Osteocyte (in vitro differentiated cells): Measurements from ENCODE around the gene SNX4. TPM values are rescaled to one million over a fixed set of nuclear protein-coding genes. Genes with fewer than 3 reads are reported as not detected.

Experiments
- DNase-seq: peaks from one replicate; pipeline ENCODE4 v3.0.0; 2021; ENCODE audit warnings: mixed read lengths; ENCODE audit not compliant: unreplicated experiment; ENCODE audit errors: extremely low spot score
- H3K27ac Mint-ChIP-seq: one replicate; pipeline ENCODE4 v1.8.0; 2021; ENCODE audit warnings: mild to moderate bottlenecking, mixed read lengths; ENCODE audit not compliant: unreplicated experiment
- H3K27me3 Mint-ChIP-seq: one replicate; pipeline ENCODE4 v1.8.0; 2021; ENCODE audit warnings: mixed read lengths; ENCODE audit not compliant: unreplicated experiment
- H3K36me3 Mint-ChIP-seq: one replicate; pipeline ENCODE4 v1.8.0; 2021; ENCODE audit warnings: mixed read lengths; ENCODE audit not compliant: unreplicated experiment
- H3K4me1 Mint-ChIP-seq: one replicate; pipeline ENCODE4 v1.8.0; 2021; ENCODE audit warnings: mixed read lengths; ENCODE audit not compliant: unreplicated experiment
- H3K4me3 Mint-ChIP-seq: one replicate; pipeline ENCODE4 v1.8.0; 2021; ENCODE audit warnings: mild to moderate bottlenecking, moderate library complexity, mixed read lengths; ENCODE audit not compliant: unreplicated experiment
- H3K9me3 Mint-ChIP-seq: one replicate; pipeline ENCODE4 v1.8.0; 2021; ENCODE audit warnings: mixed read lengths; ENCODE audit not compliant: unreplicated experiment
- total RNA-seq: library from RNA; stranded (reverse); gene quantifications from 2 replicates; pipeline ENCODE4 v1.2.1, GENCODE V29; 2021
- TF ChIP-seq, protein P1 (sequence below): fragments of 200-600 bp; sonication (generic); IDR thresholded peaks from 2 replicates; pipeline ENCODE4 v1.5.0; 2021; ENCODE audit warnings: antibody characterized with exemption, mild to moderate bottlenecking, moderate library complexity

The SNX4 gene
- total RNA-seq, 1 donor from 2014 or later, result 54.4 TPM

GRCh38 chr3:125480656-125481374, 39.2 kb downstream of the SNX4 start:
- no peaks in the 10 kb centered on the region for H3K27me3 Mint-ChIP-seq
- H3K4me1 Mint-ChIP-seq, result peaks cover 5% of the 10 kb centered on the region

DNA sequence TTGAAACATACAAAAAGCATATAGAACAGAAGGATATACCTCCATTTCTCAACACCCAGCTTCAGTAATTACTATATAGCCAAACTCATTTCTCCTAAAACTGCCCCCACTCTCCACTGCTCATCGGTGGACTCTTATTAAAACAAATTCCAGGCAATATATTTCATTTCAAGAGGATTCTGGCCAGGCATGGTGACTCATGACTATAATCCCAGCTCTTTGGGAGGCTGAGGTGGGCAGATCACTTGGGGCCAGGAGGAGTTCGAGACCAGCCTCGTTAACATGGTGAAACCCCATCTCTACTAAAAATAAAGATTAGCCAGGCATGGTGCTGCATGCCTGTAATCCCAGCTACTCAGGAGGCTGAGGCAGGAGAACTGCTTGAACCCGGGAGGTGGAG, 40.9 kb downstream of the SNX4 start:
- H3K27ac Mint-ChIP-seq, result no peak overlapping the region
- DNase-seq, result no peak
- no peaks in the 10 kb centered on the region for H3K27me3 Mint-ChIP-seq
- H3K36me3 Mint-ChIP-seq, result peaks cover 33% of the 10 kb centered on the region
- no peaks in the 10 kb centered on the region for H3K9me3 Mint-ChIP-seq
- no peak overlapping the region for H3K4me3 Mint-ChIP-seq
- TF ChIP-seq, protein P1, sequence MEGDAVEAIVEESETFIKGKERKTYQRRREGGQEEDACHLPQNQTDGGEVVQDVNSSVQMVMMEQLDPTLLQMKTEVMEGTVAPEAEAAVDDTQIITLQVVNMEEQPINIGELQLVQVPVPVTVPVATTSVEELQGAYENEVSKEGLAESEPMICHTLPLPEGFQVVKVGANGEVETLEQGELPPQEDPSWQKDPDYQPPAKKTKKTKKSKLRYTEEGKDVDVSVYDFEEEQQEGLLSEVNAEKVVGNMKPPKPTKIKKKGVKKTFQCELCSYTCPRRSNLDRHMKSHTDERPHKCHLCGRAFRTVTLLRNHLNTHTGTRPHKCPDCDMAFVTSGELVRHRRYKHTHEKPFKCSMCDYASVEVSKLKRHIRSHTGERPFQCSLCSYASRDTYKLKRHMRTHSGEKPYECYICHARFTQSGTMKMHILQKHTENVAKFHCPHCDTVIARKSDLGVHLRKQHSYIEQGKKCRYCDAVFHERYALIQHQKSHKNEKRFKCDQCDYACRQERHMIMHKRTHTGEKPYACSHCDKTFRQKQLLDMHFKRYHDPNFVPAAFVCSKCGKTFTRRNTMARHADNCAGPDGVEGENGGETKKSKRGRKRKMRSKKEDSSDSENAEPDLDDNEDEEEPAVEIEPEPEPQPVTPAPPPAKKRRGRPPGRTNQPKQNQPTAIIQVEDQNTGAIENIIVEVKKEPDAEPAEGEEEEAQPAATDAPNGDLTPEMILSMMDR, result no peak
- peaks cover 5% of the 10 kb centered on the region for H3K4me1 Mint-ChIP-seq

More at GRCh38 chr3:125480656-125481374, 39.2 kb downstream of the SNX4 start:
- DNase-seq, result no peak
- Mint-ChIP-seq H3K9me3 (no peaks in the 10 kb centered on the region), H3K27ac (no peak overlapping the region), H3K4me3 (no peak overlapping the region), H3K36me3 (peaks cover 32% of the 10 kb centered on the region)
- TF ChIP-seq, protein P1, result no peak

DNA sequence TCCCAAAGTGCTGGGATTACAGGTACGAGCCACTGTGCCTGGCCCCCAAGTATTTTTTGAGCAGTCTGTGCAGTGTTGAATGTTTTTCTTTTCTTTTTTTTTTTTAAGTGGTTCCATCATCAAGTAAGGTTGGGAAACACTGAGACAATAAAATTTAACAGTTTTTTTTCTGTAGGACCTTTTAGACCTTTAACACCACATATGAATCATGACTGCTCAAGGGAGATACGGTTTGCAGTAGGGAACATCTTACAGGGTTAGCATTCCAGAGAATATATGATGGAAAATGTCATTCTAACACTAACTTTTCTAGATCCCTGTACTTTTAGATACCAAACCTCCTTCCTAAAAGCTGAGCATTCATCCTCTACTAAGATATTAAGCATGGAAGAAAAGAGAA, 41.7 kb downstream of the SNX4 start:
- Mint-ChIP-seq H3K27ac (no peak overlapping the region), H3K9me3 (no peaks in the 10 kb centered on the region), H3K4me1 (peaks cover 5% of the 10 kb centered on the region), H3K27me3 (no peaks in the 10 kb centered on the region), H3K36me3 (peaks cover 38% of the 10 kb centered on the region), H3K4me3 (no peak overlapping the region)
- no peak for DNase-seq
- TF ChIP-seq, protein P1, result no peak

- Mint-ChIP-seq H3K36me3 (peaks cover 41% of the 10 kb centered on the region), H3K27ac (no peak overlapping the region), H3K4me1 (peaks cover 5% of the 10 kb centered on the region), H3K4me3 (no peak overlapping the region), H3K27me3 (no peaks in the 10 kb centered on the region), H3K9me3 (no peaks in the 10 kb centered on the region)
- TF ChIP-seq, protein P1, result no peak
- no peak for DNase-seq
These were observed 42.3 kb downstream of the SNX4 start for GRCh38 chr3:125477701-125478100.

- H3K4me3 Mint-ChIP-seq, result no peak overlapping the region
- TF ChIP-seq, protein P1, result no peak
- peaks cover 51% of the 10 kb centered on the region for H3K36me3 Mint-ChIP-seq
- no peak overlapping the region for H3K27ac Mint-ChIP-seq
- no peaks in the 10 kb centered on the region for H3K9me3 Mint-ChIP-seq
- DNase-seq, result no peak
- no peaks in the 10 kb centered on the region for H3K27me3 Mint-ChIP-seq
- no peaks in the 10 kb centered on the region for H3K4me1 Mint-ChIP-seq
These were observed 49.3 kb downstream of the SNX4 start for GRCh38 chr3:125470671-125471070.
